Mesothelial cell of epicardium (in vitro differentiated cells): ENCODE results near the gene ZFYVE28. TPM values are rescaled to one million over a fixed set of nuclear protein-coding genes. Genes with fewer than 3 reads are reported as not detected.

ENCODE experiments used
- DNase-seq, 2 experiments: peaks; one replicate each; pipeline ENCODE4 v3.0.0; 2021; ENCODE audit warnings: low spot score in 2 of 2; ENCODE audit not compliant: unreplicated experiment in 2 of 2
- H3K27ac Mint-ChIP-seq: 2 replicates; pipeline ENCODE4 v1.8.0; 2021; ENCODE audit warnings: mixed read lengths
- H3K27me3 Mint-ChIP-seq: 2 replicates; pipeline ENCODE4 v1.8.0; 2021; ENCODE audit warnings: low read depth, mixed read lengths
- H3K36me3 Mint-ChIP-seq: 2 replicates; pipeline ENCODE4 v1.8.0; 2021; ENCODE audit warnings: mixed read lengths
- H3K4me1 Mint-ChIP-seq: 2 replicates; pipeline ENCODE4 v1.8.0; 2021; ENCODE audit warnings: mixed read lengths
- H3K4me3 Mint-ChIP-seq: 2 replicates; pipeline ENCODE4 v1.8.0; 2021; ENCODE audit warnings: mild to moderate bottlenecking, moderate library complexity, mixed read lengths
- H3K9me3 Mint-ChIP-seq: 2 replicates; pipeline ENCODE4 v1.8.0; 2021; ENCODE audit warnings: mixed read lengths
- CTCF ChIP-seq: fragments of 200-600 bp; sonication (generic); IDR thresholded peaks from one replicate; pipeline ENCODE4 v1.5.0; 2021; ENCODE audit warnings: antibody characterized with exemption; ENCODE audit not compliant: unreplicated experiment
- total RNA-seq: library from RNA; stranded (reverse); gene quantifications from 3 replicates; pipeline ENCODE4 v1.2.1, GENCODE V29; 2021

ZFYVE28 gene
- total RNA-seq, 1 donor from 2014 or later: 0.51 TPM

- Mint-ChIP-seq H3K4me3 (no peak overlapping the region), H3K27me3 (peaks cover 17% of the 10 kb centered on the region), H3K4me1 (peaks cover 9% of the 10 kb centered on the region), H3K36me3 (no peaks in the 10 kb centered on the region), H3K27ac (no peak overlapping the region), H3K9me3 (peaks cover 30% of the 10 kb centered on the region)
- TF ChIP-seq CTCF: no peak
- peak in 1 of 2 experiments; percentile 34 for DNase-seq
Observed at GRCh38 chr4:2330091-2331042, 88.1 kb downstream of the ZFYVE28 start.

- H3K4me3 Mint-ChIP-seq: no peak overlapping the region
- H3K36me3 Mint-ChIP-seq: no peaks in the 10 kb centered on the region
- no peak overlapping the region for H3K27ac Mint-ChIP-seq
- H3K27me3 Mint-ChIP-seq: peaks cover 17% of the 10 kb centered on the region
- peaks cover 9% of the 10 kb centered on the region for H3K4me1 Mint-ChIP-seq
- no peak for DNase-seq
- H3K9me3 Mint-ChIP-seq: peaks cover 30% of the 10 kb centered on the region
- no peak for TF ChIP-seq CTCF
Observed at GRCh38 chr4:2327579-2327978, 90.9 kb downstream of the ZFYVE28 start.

DNA sequence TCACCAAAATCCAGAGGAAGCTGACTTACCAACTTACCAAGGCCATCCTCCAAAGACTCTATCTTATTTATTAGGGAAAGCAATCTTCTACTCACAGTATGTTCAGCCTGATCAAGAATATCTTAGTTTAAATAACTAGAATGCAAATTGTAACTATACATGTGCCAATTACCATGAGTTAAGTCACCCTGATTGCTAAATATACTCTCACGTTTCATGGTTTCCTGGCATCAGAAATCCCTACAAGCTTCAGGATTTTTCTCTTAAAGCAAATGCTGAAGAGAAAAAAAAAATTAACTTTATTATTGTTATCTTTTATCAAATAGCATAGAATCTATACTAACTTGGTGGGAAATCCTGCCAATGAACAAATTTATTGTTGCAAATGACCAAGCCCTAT, 93.6 kb downstream of the ZFYVE28 start:
- no peak overlapping the region for H3K27ac Mint-ChIP-seq
- peaks cover under 1% of the 10 kb centered on the region for H3K4me1 Mint-ChIP-seq
- no peaks in the 10 kb centered on the region for H3K36me3 Mint-ChIP-seq
- no peak overlapping the region for H3K4me3 Mint-ChIP-seq
- no peak for TF ChIP-seq CTCF
- DNase-seq: no peak
- peaks cover 30% of the 10 kb centered on the region for H3K9me3 Mint-ChIP-seq
- peaks cover 12% of the 10 kb centered on the region for H3K27me3 Mint-ChIP-seq

- H3K4me3 Mint-ChIP-seq: no peak overlapping the region
- no peaks in the 10 kb centered on the region for H3K36me3 Mint-ChIP-seq
- no peak for DNase-seq
- TF ChIP-seq CTCF: no peak
- H3K27ac Mint-ChIP-seq: no peak overlapping the region
- H3K27me3 Mint-ChIP-seq: peaks cover 14% of the 10 kb centered on the region
- H3K4me1 Mint-ChIP-seq: no peaks in the 10 kb centered on the region
- H3K9me3 Mint-ChIP-seq: peaks cover 18% of the 10 kb centered on the region
Observed at GRCh38 chr4:2322841-2323240, 95.6 kb downstream of the ZFYVE28 start.

DNA sequence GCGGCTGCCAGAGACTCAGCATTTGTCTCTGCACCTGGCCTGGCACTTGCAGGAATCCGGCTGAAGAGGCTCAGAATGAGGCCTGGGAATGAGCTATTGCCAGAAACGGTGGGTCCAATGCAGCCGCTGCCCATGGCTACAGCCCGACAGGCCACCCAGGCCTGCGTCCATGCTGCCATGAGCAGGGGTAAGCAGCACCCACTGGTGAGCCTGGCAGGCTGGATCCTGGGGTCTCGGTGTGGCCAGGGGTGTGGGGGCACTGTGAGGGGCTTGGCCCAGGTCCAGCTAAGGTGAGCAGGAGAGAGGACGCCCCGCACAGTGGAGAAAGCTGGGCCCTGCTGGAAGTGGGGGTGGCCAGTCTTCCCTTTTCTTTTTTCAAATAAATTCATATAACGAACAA, 96.2 kb downstream of the ZFYVE28 start:
- no peak for TF ChIP-seq CTCF
- Mint-ChIP-seq H3K4me3 (no peak overlapping the region), H3K9me3 (peaks cover 13% of the 10 kb centered on the region), H3K27ac (no peak overlapping the region), H3K27me3 (peaks cover 14% of the 10 kb centered on the region), H3K36me3 (no peaks in the 10 kb centered on the region), H3K4me1 (no peaks in the 10 kb centered on the region)
- no peak for DNase-seq
